HepG2 (cell line): ENCODE data around the gene ZMYND19. TPM values are rescaled to one million over a fixed set of nuclear protein-coding genes. Genes with fewer than 3 reads are reported as not detected.

Source experiments
- BATF2 ChIP-seq: sonication (generic); formaldehyde crosslinking; IDR thresholded peaks from 2 replicates; pipeline ENCODE4 v1.8.0; 2022; ENCODE audit warnings: mild to moderate bottlenecking, missing genetic modification reagents, moderate library complexity
- BRD4 ChIP-seq: sonication (generic); formaldehyde crosslinking; IDR thresholded peaks from 2 replicates; pipeline ENCODE4 v1.4.0; 2020; ENCODE audit warnings: missing genetic modification reagents
- CC2D1A ChIP-seq: sonication (generic); formaldehyde crosslinking; IDR thresholded peaks from 2 replicates; pipeline ENCODE4 v1.8.1; 2023; ENCODE audit warnings: mild to moderate bottlenecking, missing genetic modification reagents
- CHD2 ChIP-seq: IDR thresholded peaks from 2 replicates; pipeline ENCODE4 v1.6.1; 2011; ENCODE audit warnings: low read depth, low read length, improper control_type of control experiment
- CSRNP1 ChIP-seq: sonication (generic); formaldehyde crosslinking; IDR thresholded peaks from 2 replicates; pipeline ENCODE4 v1.8.1; 2023; ENCODE audit warnings: mild to moderate bottlenecking, missing genetic modification reagents
- EED ChIP-seq: sonication (generic); formaldehyde crosslinking; IDR thresholded peaks from 2 replicates; pipeline ENCODE4 v1.5.0; 2020; ENCODE audit warnings: mild to moderate bottlenecking, missing genetic modification reagents
- HDAC2 ChIP-seq: sonication (generic); formaldehyde crosslinking; IDR thresholded peaks from 2 replicates; pipeline ENCODE4 v1.4.0; 2020; ENCODE audit warnings: missing genetic modification reagents
- HINFP ChIP-seq: sonication (generic); formaldehyde crosslinking; IDR thresholded peaks from 2 replicates; pipeline ENCODE4 v1.4.0; 2020; ENCODE audit warnings: low read depth, mild to moderate bottlenecking, missing genetic modification reagents
- HNF4G ChIP-seq, 2 experiments: sonication (generic) in 1 of 2; formaldehyde crosslinking in 1 of 2; IDR thresholded peaks; 2 replicates each; pipeline versions ENCODE4 v1.4.0 to v1.6.1; 2011 to 2020; ENCODE audit warnings: borderline replicate concordance in 2 of 2, low read depth in 2 of 2, mild to moderate bottlenecking in 2 of 2, low read length in 1 of 2, missing genetic modification reagents in 1 of 2, moderate library complexity in 1 of 2
- MATR3 ChIP-seq: sonication (generic); formaldehyde crosslinking; IDR thresholded peaks from 2 replicates; pipeline ENCODE4 v1.4.0; 2020; ENCODE audit warnings: missing genetic modification reagents
- PHF20 ChIP-seq: sonication (generic); formaldehyde crosslinking; IDR thresholded peaks from 2 replicates; pipeline ENCODE4 v1.5.0; 2020; ENCODE audit warnings: mild to moderate bottlenecking, missing genetic modification reagents
- PRDM15 ChIP-seq: sonication (generic); formaldehyde crosslinking; IDR thresholded peaks from 2 replicates; pipeline ENCODE4 v1.4.0; 2020; ENCODE audit warnings: missing genetic modification reagents
- RAD21 ChIP-seq: fragments of 450-650 bp; formaldehyde crosslinking; IDR thresholded peaks from 2 replicates; pipeline ENCODE4 v1.5.0; 2020; ENCODE audit warnings: mild to moderate bottlenecking
- RXRA ChIP-seq: sonication (generic); formaldehyde crosslinking; IDR thresholded peaks from 2 replicates; pipeline ENCODE4 v1.5.1; 2020; ENCODE audit warnings: missing genetic modification reagents
- SOX6 ChIP-seq, 2 experiments: fragments of 450-650 bp in 1 of 2; sonication (generic) in 1 of 2; formaldehyde crosslinking in 1 of 2; IDR thresholded peaks; 2 replicates each; pipeline versions ENCODE4 v1.4.0 to v1.6.1; 2017 to 2020; ENCODE audit warnings: antibody characterized with exemption in 1 of 2, mild to moderate bottlenecking in 1 of 2, missing genetic modification reagents in 1 of 2
- SP2 ChIP-seq: sonication (generic); formaldehyde crosslinking; IDR thresholded peaks from 2 replicates; pipeline ENCODE4 v1.5.1; 2020; ENCODE audit warnings: mild to moderate bottlenecking, missing genetic modification reagents
- SP5 ChIP-seq: IDR thresholded peaks from 2 replicates; pipeline ENCODE4 v1.6.1; 2016; ENCODE audit warnings: low read depth, borderline replicate concordance
- ZNF121 ChIP-seq: sonication (generic); formaldehyde crosslinking; IDR thresholded peaks from 2 replicates; pipeline ENCODE4 v1.5.0; 2020; ENCODE audit warnings: mild to moderate bottlenecking, missing genetic modification reagents
- ZNF282 ChIP-seq: fragments of 450-650 bp; IDR thresholded peaks from 2 replicates; pipeline ENCODE4 v1.6.1; 2018; ENCODE audit not compliant: partially characterized antibody
- ZNF292 ChIP-seq: sonication (generic); formaldehyde crosslinking; IDR thresholded peaks from 2 replicates; pipeline ENCODE4 v1.8.1; 2022; ENCODE audit warnings: mild to moderate bottlenecking, low read depth, missing genetic modification reagents, borderline replicate concordance
- ZNF335 ChIP-seq: sonication (generic); formaldehyde crosslinking; IDR thresholded peaks from 2 replicates; pipeline ENCODE4 v1.4.0; 2020; ENCODE audit warnings: missing genetic modification reagents
- ZNF816 ChIP-seq: sonication (generic); formaldehyde crosslinking; IDR thresholded peaks from 2 replicates; pipeline ENCODE4 v1.8.0; 2022; ENCODE audit warnings: missing genetic modification reagents, mild to moderate bottlenecking, borderline replicate concordance
- polyA plus RNA-seq, 8 experiments: library from polyadenylated mRNA; depleted of rRNA in 3 of 8; stranded (reverse) in 7 of 8; unstranded in 1 of 8; fragments of >200 nt; fragmentation: Illumina TruSeq in 4 of 8; extraction: Trizol in 4 of 8; gene quantifications; 2 replicates each; pipeline versions ENCODE4 v1.2.1 to v1.2.3, GENCODE V29; 2011 to 2016; ENCODE audit warnings: low read depth in 4 of 8, missing spikeins in 1 of 8, mixed read lengths in 1 of 8; ENCODE audit not compliant: insufficient read depth in 1 of 8
- total RNA-seq, 5 experiments: library from RNA; depleted of rRNA; stranded (reverse); fragments of >200 nt; fragmentation: Illumina TruSeq; extraction: Trizol; gene quantifications; 2 replicates each; pipeline ENCODE4 v1.2.3, GENCODE V29; 2016; ENCODE audit warnings: low read depth in 1 of 5

Gene ZMYND19
- total and polyA plus RNA-seq, 2 of the 13 experiments (the other 11 are each of a cell fraction or from before 2014, with no cell fraction given), result 21.3 to 38.7 TPM

GRCh38 chr9:137551264-137552021, 38.9 kb downstream of the ZMYND19 start, which contains the start of gene MRPL41 (continued):
- TF ChIP-seq ZNF816 (CRISPR knock-in tag) (no peak), CC2D1A (CRISPR knock-in tag) (no peak), MATR3 (no peak), PRDM15 (CRISPR knock-in tag) (no peak), HINFP (CRISPR knock-in tag) (0 out of 2 replicates have a peak, but pooled peaks have one; percentile 25), ZNF282 (no peak), ZNF121 (CRISPR knock-in tag) (no peak), HDAC2 (CRISPR knock-in tag) (peak; percentile 22; the same call in 1 of the 2 replicates), SP5 (CRISPR knock-in tag) (peak; percentile 50), CHD2 (no peak), RXRA (peak; percentile 36; the same call in 1 of the 2 replicates), EED (CRISPR knock-in tag) (no peak; the same call in 1 of the 2 replicates), BRD4 (CRISPR knock-in tag) (0 out of 2 replicates have a peak, but pooled peaks have one; percentile 20), BATF2 (CRISPR knock-in tag) (no peak), SOX6 (IDR thresholded peaks at IDR 0.05) (no peak), SOX6 (CRISPR knock-in tag; IDR thresholded peaks at IDR 0.05) (no peak), CSRNP1 (CRISPR knock-in tag) (no peak), ZNF292 (no peak), SP2 (CRISPR knock-in tag) (peak; percentile 32; the same call in 1 of the 2 replicates), HNF4G (IDR thresholded peaks at IDR 0.05; ENCODE audit: borderline replicate concordance, low read depth, low read length) (peak; percentile 16; the same call in 1 of the 2 replicates), HNF4G (CRISPR knock-in tag; IDR thresholded peaks at IDR 0.05; ENCODE audit: borderline replicate concordance, low read depth) (no peak), RAD21 (CRISPR knock-in tag) (peak; percentile 76), PHF20 (CRISPR knock-in tag) (peak; percentile 45; the same call in 1 of the 2 replicates), ZNF335 (CRISPR knock-in tag) (peak; percentile 22; the same call in 1 of the 2 replicates)
